Measurements from ENCODE around the gene METTL4.
"Not testable (repeated sequence)": the region's sequence is repeated elsewhere in the genome, so short reads cannot be mapped to it uniquely, and the experiment has no call there.

METTL4 gene

DNA sequence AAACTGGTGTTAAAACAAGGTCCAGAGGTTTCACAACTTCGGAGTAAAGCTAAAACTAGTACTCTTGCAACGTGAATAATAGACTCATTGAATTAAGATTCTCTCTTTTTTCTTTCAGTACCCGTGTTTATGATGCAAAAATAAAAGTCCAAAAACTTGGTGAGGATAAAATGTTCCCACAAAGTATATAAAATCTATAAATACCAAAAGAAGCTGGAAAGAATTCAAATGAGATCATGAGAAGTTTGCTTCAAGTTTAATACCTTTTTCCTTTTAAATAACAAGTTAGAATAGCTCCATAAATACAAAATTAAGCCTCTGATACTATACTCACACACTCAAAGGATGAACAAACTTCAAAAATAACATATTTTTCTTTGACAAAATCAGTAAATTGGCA, 34.0 kb downstream of the METTL4 start:
- no peaks in the 10 kb centered on the region for H3K36me3 ChIP-seq (ENCODE audit: control insufficient read depth, low read depth, low read length)
- no peaks in the 10 kb centered on the region for H3K9me3 ChIP-seq (ENCODE audit: control insufficient read depth, low read depth, low read length)
- no peak overlapping the region for H3K4me3 ChIP-seq (ENCODE audit: low read length)
- H3K4me1 ChIP-seq (ENCODE audit: control insufficient read depth, low read depth, low read length): no peaks in the 10 kb centered on the region
- no peak overlapping the region for H3K9ac ChIP-seq (ENCODE audit: low read length)
- no peaks in the 10 kb centered on the region for H3K27me3 ChIP-seq (ENCODE audit: control insufficient read depth, insufficient read depth, low read length)
- H3K27ac ChIP-seq (ENCODE audit: low read length): no peak overlapping the region

GRCh38 chr18:2536493-2536892, 34.8 kb downstream of the METTL4 start:
- H3K9me3 ChIP-seq (ENCODE audit: control insufficient read depth, low read depth, low read length): no peaks in the 10 kb centered on the region
- no peaks in the 10 kb centered on the region for H3K36me3 ChIP-seq (ENCODE audit: control insufficient read depth, low read depth, low read length)
- no peaks in the 10 kb centered on the region for H3K4me1 ChIP-seq (ENCODE audit: control insufficient read depth, low read depth, low read length)
- no peak overlapping the region for H3K4me3 ChIP-seq (ENCODE audit: low read length)
- H3K27ac ChIP-seq (ENCODE audit: low read length): no peak overlapping the region
- H3K9ac ChIP-seq (ENCODE audit: low read length): no peak overlapping the region
- H3K27me3 ChIP-seq (ENCODE audit: control insufficient read depth, insufficient read depth, low read length): no peaks in the 10 kb centered on the region

DNA sequence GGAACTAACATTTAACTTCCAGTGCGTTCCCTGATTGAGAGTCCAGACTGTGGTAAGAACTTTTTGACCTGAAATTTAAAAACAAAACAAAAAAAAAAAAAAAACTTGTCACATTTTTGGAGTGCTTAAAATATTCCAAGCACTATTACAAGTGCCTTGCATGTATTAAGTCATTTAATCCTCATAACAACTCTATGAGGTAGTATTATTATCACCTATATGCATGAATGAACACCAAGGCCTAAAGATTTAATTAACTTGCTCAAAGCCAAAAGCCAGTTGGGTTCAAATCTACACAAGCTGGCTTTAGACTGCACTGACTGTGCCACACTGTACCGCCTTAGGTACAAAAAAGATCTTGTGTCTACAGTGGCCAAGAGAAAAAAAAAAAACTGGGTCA, 35.2 kb downstream of the METTL4 start:
- Histone ChIP-seq H3K36me3 (ENCODE audit: control insufficient read depth, low read depth, low read length) (no peaks in the 10 kb centered on the region), H3K4me1 (ENCODE audit: control insufficient read depth, low read depth, low read length) (no peaks in the 10 kb centered on the region), H3K9me3 (ENCODE audit: control insufficient read depth, low read depth, low read length) (no peaks in the 10 kb centered on the region), H3K27ac (ENCODE audit: low read length) (no peak overlapping the region), H3K27me3 (ENCODE audit: control insufficient read depth, insufficient read depth, low read length) (no peaks in the 10 kb centered on the region), H3K9ac (ENCODE audit: low read length) (no peak overlapping the region), H3K4me3 (ENCODE audit: low read length) (no peak overlapping the region)

DNA sequence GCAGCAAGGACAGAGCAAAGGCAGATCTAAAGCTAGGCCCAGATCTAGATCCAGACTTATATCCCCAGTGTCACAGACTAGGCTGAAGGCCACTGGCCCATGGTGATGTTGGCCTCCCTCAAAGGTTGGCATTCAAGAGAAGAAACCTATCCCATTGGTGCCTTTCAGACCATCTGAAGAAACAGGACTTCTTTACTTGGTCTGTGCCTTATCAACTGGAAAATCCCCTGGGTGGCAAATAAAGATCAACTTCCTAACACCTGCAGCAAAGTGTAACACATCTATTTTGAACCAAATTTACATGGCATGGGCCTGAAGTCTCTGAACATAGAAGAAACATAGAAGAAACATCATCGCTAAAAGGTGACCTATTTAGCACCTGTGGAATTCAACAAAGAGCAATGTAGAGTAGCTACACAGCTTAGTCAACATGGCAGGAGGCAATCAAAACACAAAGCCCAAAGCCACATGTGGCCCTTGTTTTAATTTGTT, 35.8 kb downstream of the METTL4 start:
- no peak overlapping the region for H3K9ac ChIP-seq (ENCODE audit: low read length)
- no peaks in the 10 kb centered on the region for H3K4me1 ChIP-seq (ENCODE audit: control insufficient read depth, low read depth, low read length)
- no peaks in the 10 kb centered on the region for H3K27me3 ChIP-seq (ENCODE audit: control insufficient read depth, insufficient read depth, low read length)
- H3K36me3 ChIP-seq (ENCODE audit: control insufficient read depth, low read depth, low read length): no peaks in the 10 kb centered on the region
- H3K9me3 ChIP-seq (ENCODE audit: control insufficient read depth, low read depth, low read length): no peaks in the 10 kb centered on the region
- H3K27ac ChIP-seq (ENCODE audit: low read length): no peak overlapping the region
- H3K4me3 ChIP-seq (ENCODE audit: low read length): no peak overlapping the region

- H3K4me1 ChIP-seq (ENCODE audit: control insufficient read depth, low read depth, low read length): no peaks in the 10 kb centered on the region
- no peaks in the 10 kb centered on the region for H3K9me3 ChIP-seq (ENCODE audit: control insufficient read depth, low read depth, low read length)
- no peaks in the 10 kb centered on the region for H3K27me3 ChIP-seq (ENCODE audit: control insufficient read depth, insufficient read depth, low read length)
- no peak overlapping the region for H3K27ac ChIP-seq (ENCODE audit: low read length)
- no peaks in the 10 kb centered on the region for H3K36me3 ChIP-seq (ENCODE audit: control insufficient read depth, low read depth, low read length)
- no peak overlapping the region for H3K4me3 ChIP-seq (ENCODE audit: low read length)
- H3K9ac ChIP-seq (ENCODE audit: low read length): no peak overlapping the region
Measured at GRCh38 chr18:2534906-2535305, 36.4 kb downstream of the METTL4 start.

- no peaks in the 10 kb centered on the region for H3K4me1 ChIP-seq (ENCODE audit: control insufficient read depth, low read depth, low read length)
- no peaks in the 10 kb centered on the region for H3K36me3 ChIP-seq (ENCODE audit: control insufficient read depth, low read depth, low read length)
- no peak overlapping the region for H3K4me3 ChIP-seq (ENCODE audit: low read length)
- no peak overlapping the region for H3K27ac ChIP-seq (ENCODE audit: low read length)
- no peak overlapping the region for H3K9ac ChIP-seq (ENCODE audit: low read length)
- no peaks in the 10 kb centered on the region for H3K9me3 ChIP-seq (ENCODE audit: control insufficient read depth, low read depth, low read length)
- H3K27me3 ChIP-seq (ENCODE audit: control insufficient read depth, insufficient read depth, low read length): no peaks in the 10 kb centered on the region
Measured at GRCh38 chr18:2532797-2533196, 38.5 kb downstream of the METTL4 start.

- Histone ChIP-seq H3K27me3 (ENCODE audit: control insufficient read depth, insufficient read depth, low read length) (no peaks in the 10 kb centered on the region), H3K4me1 (ENCODE audit: control insufficient read depth, low read depth, low read length) (no peaks in the 10 kb centered on the region), H3K27ac (ENCODE audit: low read length) (no peak overlapping the region), H3K4me3 (ENCODE audit: low read length) (no peak overlapping the region), H3K9me3 (ENCODE audit: control insufficient read depth, low read depth, low read length) (no peaks in the 10 kb centered on the region), H3K36me3 (ENCODE audit: control insufficient read depth, low read depth, low read length) (no peaks in the 10 kb centered on the region), H3K9ac (ENCODE audit: low read length) (no peak overlapping the region)
Measured at GRCh38 chr18:2531751-2532150, 39.6 kb downstream of the METTL4 start.

- H3K9me3 ChIP-seq (ENCODE audit: control insufficient read depth, low read depth, low read length): no peaks in the 10 kb centered on the region
- no peak overlapping the region for H3K9ac ChIP-seq (ENCODE audit: low read length)
- H3K27ac ChIP-seq (ENCODE audit: low read length): no peak overlapping the region
- no peaks in the 10 kb centered on the region for H3K4me1 ChIP-seq (ENCODE audit: control insufficient read depth, low read depth, low read length)
- H3K4me3 ChIP-seq (ENCODE audit: low read length): no peak overlapping the region
- no peaks in the 10 kb centered on the region for H3K36me3 ChIP-seq (ENCODE audit: control insufficient read depth, low read depth, low read length)
- no peaks in the 10 kb centered on the region for H3K27me3 ChIP-seq (ENCODE audit: control insufficient read depth, insufficient read depth, low read length)
Measured at GRCh38 chr18:2529154-2529553, 42.2 kb downstream of the METTL4 start.

DNA sequence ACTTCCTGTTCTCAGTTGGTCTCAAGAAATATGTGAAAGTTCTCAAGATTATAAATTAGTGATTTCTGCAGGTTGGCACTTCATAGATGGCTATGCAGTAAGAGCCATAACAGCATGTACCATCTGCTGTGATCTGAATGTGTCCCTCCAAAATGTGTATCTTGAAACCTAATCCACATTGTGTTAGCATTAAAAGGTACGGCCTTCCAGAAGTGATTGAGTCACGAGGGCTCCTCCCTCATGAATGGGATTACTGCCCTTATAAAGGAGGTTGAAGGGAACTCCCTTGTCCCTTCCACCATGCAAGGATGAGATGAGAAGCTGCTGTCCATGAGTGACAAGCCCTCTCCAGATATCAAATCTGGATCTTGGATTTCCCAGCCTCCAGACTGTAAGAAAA, 45.0 kb downstream of the METTL4 start:
- Histone ChIP-seq H3K9me3 (ENCODE audit: control insufficient read depth, low read depth, low read length) (no peaks in the 10 kb centered on the region), H3K27ac (ENCODE audit: low read length) (no peak overlapping the region), H3K4me1 (ENCODE audit: control insufficient read depth, low read depth, low read length) (no peaks in the 10 kb centered on the region), H3K27me3 (ENCODE audit: control insufficient read depth, insufficient read depth, low read length) (no peaks in the 10 kb centered on the region), H3K9ac (ENCODE audit: low read length) (no peak overlapping the region), H3K36me3 (ENCODE audit: control insufficient read depth, low read depth, low read length) (no peaks in the 10 kb centered on the region), H3K4me3 (ENCODE audit: low read length) (no peak overlapping the region)

GRCh38 chr18:2524794-2525198, 46.5 kb downstream of the METTL4 start:
- H3K27me3 ChIP-seq (ENCODE audit: control insufficient read depth, insufficient read depth, low read length); H3K9ac ChIP-seq (ENCODE audit: low read length); H3K27ac ChIP-seq (ENCODE audit: low read length); H3K4me3 ChIP-seq (ENCODE audit: low read length); H3K36me3 ChIP-seq (ENCODE audit: control insufficient read depth, low read depth, low read length); H3K4me1 ChIP-seq (ENCODE audit: control insufficient read depth, low read depth, low read length); H3K9me3 ChIP-seq (ENCODE audit: control insufficient read depth, low read depth, low read length): not testable (repeated sequence)

DNA sequence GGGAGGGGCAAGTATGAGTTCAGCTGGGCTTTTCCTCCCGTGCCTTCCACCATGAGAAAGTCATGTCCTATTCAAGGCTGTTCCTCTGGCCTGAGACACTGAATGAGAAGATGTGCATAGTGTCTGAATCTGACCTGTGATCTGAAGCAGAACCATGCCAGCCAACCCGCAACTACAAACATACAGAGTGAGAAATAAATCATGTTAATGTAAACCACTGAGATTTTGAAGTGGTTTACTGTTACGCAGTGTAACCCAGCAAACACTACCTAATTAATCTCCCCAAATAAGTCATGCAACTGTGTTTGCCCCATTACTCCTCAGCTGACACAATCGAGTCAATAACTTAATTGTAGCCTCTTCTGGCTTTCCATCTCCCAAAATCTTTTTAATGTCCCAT, 49.2 kb downstream of the METTL4 start:
- Histone ChIP-seq H3K4me1 (ENCODE audit: control insufficient read depth, low read depth, low read length) (no peaks in the 10 kb centered on the region), H3K9ac (ENCODE audit: low read length) (no peak overlapping the region), H3K4me3 (ENCODE audit: low read length) (no peak overlapping the region), H3K27ac (ENCODE audit: low read length) (no peak overlapping the region), H3K27me3 (ENCODE audit: control insufficient read depth, insufficient read depth, low read length) (no peaks in the 10 kb centered on the region), H3K36me3 (ENCODE audit: control insufficient read depth, low read depth, low read length) (no peaks in the 10 kb centered on the region), H3K9me3 (ENCODE audit: control insufficient read depth, low read depth, low read length) (no peaks in the 10 kb centered on the region)

GRCh38 chr18:2518473-2518872, 52.8 kb downstream of the METTL4 start:
- Histone ChIP-seq H3K4me3 (ENCODE audit: low read length) (no peak overlapping the region), H3K36me3 (ENCODE audit: control insufficient read depth, low read depth, low read length) (no peaks in the 10 kb centered on the region), H3K4me1 (ENCODE audit: control insufficient read depth, low read depth, low read length) (peaks cover 3% of the 10 kb centered on the region), H3K9me3 (ENCODE audit: control insufficient read depth, low read depth, low read length) (no peaks in the 10 kb centered on the region), H3K27me3 (ENCODE audit: control insufficient read depth, insufficient read depth, low read length) (no peaks in the 10 kb centered on the region), H3K9ac (ENCODE audit: low read length) (no peak overlapping the region), H3K27ac (ENCODE audit: low read length) (no peak overlapping the region)
